Measurements from ENCODE around the gene IDUA.

The IDUA gene

GRCh38 chr4:956531-957230 is 30.2 kb upstream of the IDUA start:
- ATAC-seq = no peak

GRCh38 chr4:957231-957580 is 29.6 kb upstream of the IDUA start:
- no peak for ATAC-seq

- no peak for ATAC-seq
Measured at GRCh38 chr4:957581-958313, 29.1 kb upstream of the IDUA start.

- no peak for ATAC-seq
Measured at GRCh38 chr4:958314-958665, 28.6 kb upstream of the IDUA start.

GRCh38 chr4:958696-959337 is 28.0 kb upstream of the IDUA start:
- no peak for ATAC-seq

GRCh38 chr4:959338-960139 is 27.3 kb upstream of the IDUA start:
- ATAC-seq = no peak

- ATAC-seq = no peak
Measured at GRCh38 chr4:960140-960635, 26.7 kb upstream of the IDUA start.

- no peak for ATAC-seq
Measured at GRCh38 chr4:960636-961350, 26.1 kb upstream of the IDUA start.

GRCh38 chr4:961351-962230 is 25.3 kb upstream of the IDUA start:
- no peak for ATAC-seq

GRCh38 chr4:962231-963208 is 24.3 kb upstream of the IDUA start:
- no peak for ATAC-seq

GRCh38 chr4:963276-964225 is 23.3 kb upstream of the IDUA start:
- ATAC-seq = no peak

- no peak for ATAC-seq
Measured at GRCh38 chr4:964346-965025, 22.4 kb upstream of the IDUA start.

GRCh38 chr4:965048-965765 is 21.6 kb upstream of the IDUA start:
- ATAC-seq = no peak

- ATAC-seq = no peak
Measured at GRCh38 chr4:965766-966134, 21.1 kb upstream of the IDUA start.

GRCh38 chr4:966266-967112 is 20.4 kb upstream of the IDUA start:
- ATAC-seq = no peak
